Loucy (cell line): ENCODE results near the gene OSR1.

ENCODE experiments used
- CTCF ChIP-seq: fragments of 200-600 bp; sonication (generic); conservative IDR thresholded peaks from 2 replicates; pipeline ENCODE4 v1.5.1; 2014; ENCODE audit warnings: mild to moderate bottlenecking, antibody characterized with exemption, low read length
- EZH2phosphoT487 ChIP-seq: fragments of 200-600 bp; IDR thresholded peaks from 2 replicates; pipeline ENCODE4 v1.6.1; 2018; ENCODE audit warnings: antibody characterized with exemption, mild to moderate bottlenecking, moderate library complexity, borderline replicate concordance

GRCh38 chr2:19355931-19356544, 2.4 kb downstream of the OSR1 start:
- TF ChIP-seq CTCF, result no peak
- no peak for TF ChIP-seq EZH2phosphoT487
